ELR (cell line): ENCODE measurements around the gene KRT73.

Experiments
- DNase-seq: peaks from one replicate; pipeline ENCODE4 v3.0.0-alpha.2; 2015; ENCODE audit warnings: low read depth

The KRT73 gene

GRCh38 chr12:52645120-52645761 is 26.9 kb upstream of the KRT73 start:
- DNase-seq, result no peak

GRCh38 chr12:52644078-52644415 is 25.7 kb upstream of the KRT73 start:
- DNase-seq, result no peak

GRCh38 chr12:52643233-52644077 is 25.1 kb upstream of the KRT73 start:
- no peak for DNase-seq

- no peak for DNase-seq
These were observed 23.1 kb upstream of the KRT73 start for GRCh38 chr12:52641468-52641867.

GRCh38 chr12:52637299-52637698 is 18.9 kb upstream of the KRT73 start:
- DNase-seq, result no peak

- no peak for DNase-seq
These were observed 18.4 kb upstream of the KRT73 start for GRCh38 chr12:52636592-52637258.

GRCh38 chr12:52636189-52636588 is 17.8 kb upstream of the KRT73 start:
- no peak for DNase-seq

GRCh38 chr12:52634266-52635056 is 16.1 kb upstream of the KRT73 start:
- no peak for DNase-seq

- DNase-seq, result no peak
These were observed 15.0 kb upstream of the KRT73 start for GRCh38 chr12:52633383-52633782.

GRCh38 chr12:52632656-52633055 is 14.3 kb upstream of the KRT73 start:
- DNase-seq, result no peak

- no peak for DNase-seq
These were observed 13.5 kb upstream of the KRT73 start for GRCh38 chr12:52631676-52632459.

- no peak for DNase-seq
These were observed 12.9 kb upstream of the KRT73 start for GRCh38 chr12:52631264-52631663.

GRCh38 chr12:52630599-52631200 is 12.3 kb upstream of the KRT73 start:
- DNase-seq, result no peak

GRCh38 chr12:52630008-52630500 is 11.7 kb upstream of the KRT73 start:
- no peak for DNase-seq

GRCh38 chr12:52629281-52630007 is 11.1 kb upstream of the KRT73 start:
- DNase-seq, result no peak

GRCh38 chr12:52628841-52629240 is 10.5 kb upstream of the KRT73 start:
- DNase-seq, result no peak

- DNase-seq, result no peak
These were observed 9.8 kb upstream of the KRT73 start for GRCh38 chr12:52628111-52628507.

GRCh38 chr12:52627395-52628110 is 9.2 kb upstream of the KRT73 start:
- no peak for DNase-seq

- DNase-seq, result no peak
These were observed 4.0 kb upstream of the KRT73 start for GRCh38 chr12:52622349-52622748.

GRCh38 chr12:52618866-52619265 is 507 bp upstream of the KRT73 start:
- DNase-seq, result no peak
